Gastrocnemius medialis (tissue), 4 donors: ENCODE results near the gene MYH10.

Experiments
- POLR2A ChIP-seq, 2 donors: fragments of 450-650 bp; IDR thresholded peaks; one replicate each; pipeline ENCODE4 v1.6.1; 2017; ENCODE audit warnings: antibody characterized with exemption in 2 of 2, mild to moderate bottlenecking in 2 of 2, moderate library complexity in 2 of 2
- TF ChIP-seq, protein P1 (sequence below), 5 experiments: fragments of 450-650 bp in 3 of 5; fragments of 200-600 bp in 2 of 5; sonication (generic) in 2 of 5; IDR thresholded peaks in 4 of 5; conservative IDR thresholded peaks in 1 of 5; 1 replicate in 4 of 5; 2 replicates in 1 of 5; pipeline ENCODE4 v1.5.1; 2016 to 2019; ENCODE audit warnings: antibody characterized with exemption in 5 of 5, mild to moderate bottlenecking in 3 of 5, moderate library complexity in 3 of 5

DNA sequence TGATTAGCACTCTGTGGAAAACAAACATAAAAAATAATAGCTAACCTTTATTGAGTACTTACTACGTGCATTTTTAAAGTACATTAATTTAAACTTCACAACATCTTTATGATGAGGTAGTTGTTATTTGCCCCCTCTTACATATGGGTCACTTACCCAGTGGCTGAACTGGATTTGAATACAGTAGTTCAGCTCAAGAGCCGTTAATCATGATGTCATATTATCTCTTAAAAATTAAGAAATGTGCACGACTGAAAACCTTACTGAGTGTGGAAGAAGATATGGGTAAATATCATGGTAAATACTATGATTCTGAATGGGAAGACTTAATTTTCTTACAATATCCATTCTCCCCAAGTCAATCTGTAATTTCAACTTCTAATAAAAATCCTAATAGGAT, 177.2 kb downstream of the MYH10 start:
- TF ChIP-seq, protein P1, sequence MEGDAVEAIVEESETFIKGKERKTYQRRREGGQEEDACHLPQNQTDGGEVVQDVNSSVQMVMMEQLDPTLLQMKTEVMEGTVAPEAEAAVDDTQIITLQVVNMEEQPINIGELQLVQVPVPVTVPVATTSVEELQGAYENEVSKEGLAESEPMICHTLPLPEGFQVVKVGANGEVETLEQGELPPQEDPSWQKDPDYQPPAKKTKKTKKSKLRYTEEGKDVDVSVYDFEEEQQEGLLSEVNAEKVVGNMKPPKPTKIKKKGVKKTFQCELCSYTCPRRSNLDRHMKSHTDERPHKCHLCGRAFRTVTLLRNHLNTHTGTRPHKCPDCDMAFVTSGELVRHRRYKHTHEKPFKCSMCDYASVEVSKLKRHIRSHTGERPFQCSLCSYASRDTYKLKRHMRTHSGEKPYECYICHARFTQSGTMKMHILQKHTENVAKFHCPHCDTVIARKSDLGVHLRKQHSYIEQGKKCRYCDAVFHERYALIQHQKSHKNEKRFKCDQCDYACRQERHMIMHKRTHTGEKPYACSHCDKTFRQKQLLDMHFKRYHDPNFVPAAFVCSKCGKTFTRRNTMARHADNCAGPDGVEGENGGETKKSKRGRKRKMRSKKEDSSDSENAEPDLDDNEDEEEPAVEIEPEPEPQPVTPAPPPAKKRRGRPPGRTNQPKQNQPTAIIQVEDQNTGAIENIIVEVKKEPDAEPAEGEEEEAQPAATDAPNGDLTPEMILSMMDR (IDR thresholded peaks at IDR 0.05 in 4 of 5, conservative IDR thresholded peaks at IDR 0.05 in 1 of 5), result no peak
- no peak for TF ChIP-seq POLR2A (IDR thresholded peaks at IDR 0.05)
